ENCODE measurements around the gene ZNF578. TPM values are rescaled to one million over a fixed set of nuclear protein-coding genes. Genes with fewer than 3 reads are reported as not detected.
"Not testable (repeated sequence)": the region's sequence is repeated elsewhere in the genome, so short reads cannot be mapped to it uniquely, and the experiment has no call there.

ZNF578 gene
- total RNA-seq, 1 experiment from 2014 or later = not detected

GRCh38 chr19:52542984-52543664 lies 89.8 kb downstream of the ZNF578 start:
- TF ChIP-seq CTCF (IDR thresholded peaks at IDR 0.05; ENCODE audit: unreplicated experiment) = no peak
- DNase-seq (ENCODE audit: unreplicated experiment) = no peak
- H3K9me3 Mint-ChIP-seq (ENCODE audit: unreplicated experiment) = peaks cover 6% of the 10 kb centered on the region
- intact Hi-C loops (cut with micrococcal nuclease) = no loop called here
- H3K4me3 Mint-ChIP-seq (ENCODE audit: unreplicated experiment) = no peak overlapping the region
- no peaks in the 10 kb centered on the region for H3K4me1 Mint-ChIP-seq (ENCODE audit: insufficient read depth, unreplicated experiment)
- BruUV-seq (replicated peaks) = no TSS peak
- H3K36me3 Mint-ChIP-seq (ENCODE audit: insufficient read depth, unreplicated experiment) = peaks cover 69% of the 10 kb centered on the region
- no peaks in the 10 kb centered on the region for H3K27me3 Mint-ChIP-seq (ENCODE audit: insufficient read depth, unreplicated experiment)
- ChIA-PET POLR2A (interaction anchor here (0.6 kb wide), 2 partner anchors 17 to 47 kb away, joined by 3 to 6 read pairs; no protein-coding TSS in a partner anchor), CTCF (interaction anchor here (0.6 kb wide), 1 partner anchor 886 kb away, joined by 3 read pairs; no protein-coding TSS in a partner anchor)
- H3K27ac Mint-ChIP-seq (ENCODE audit: low read depth, unreplicated experiment) = no peak overlapping the region

- ChIA-PET POLR2A (no interaction called here), CTCF (no interaction called here)
- H3K9me3 Mint-ChIP-seq (ENCODE audit: unreplicated experiment) = peaks cover 27% of the 10 kb centered on the region
Observed at GRCh38 chr19:52554216-52554971, 101.0 kb downstream of the ZNF578 start.

GRCh38 chr19:52557231-52557995 lies 104.1 kb downstream of the ZNF578 start:
- Mint-ChIP-seq H3K4me3 (ENCODE audit: unreplicated experiment) (no peak overlapping the region), H3K9me3 (ENCODE audit: unreplicated experiment) (peaks cover 19% of the 10 kb centered on the region), H3K4me1 (ENCODE audit: insufficient read depth, unreplicated experiment) (no peaks in the 10 kb centered on the region), H3K36me3 (ENCODE audit: insufficient read depth, unreplicated experiment) (peaks cover 67% of the 10 kb centered on the region), H3K27me3 (ENCODE audit: insufficient read depth, unreplicated experiment) (no peaks in the 10 kb centered on the region), H3K27ac (ENCODE audit: low read depth, unreplicated experiment) (no peak overlapping the region)
- intact Hi-C loops (cut with micrococcal nuclease) = no loop called here
- CTCF ChIA-PET = no interaction called here
- BruUV-seq (replicated peaks) = no TSS peak
- no peak for DNase-seq (ENCODE audit: unreplicated experiment)
- TF ChIP-seq CTCF (IDR thresholded peaks at IDR 0.05; ENCODE audit: unreplicated experiment) = no peak
- POLR2A ChIA-PET = no interaction called here

More at GRCh38 chr19:52554216-52554971, 101.0 kb downstream of the ZNF578 start:
- Mint-ChIP-seq H3K27me3 (ENCODE audit: insufficient read depth, unreplicated experiment) (no peaks in the 10 kb centered on the region), H3K27ac (ENCODE audit: low read depth, unreplicated experiment) (no peak overlapping the region), H3K4me3 (ENCODE audit: unreplicated experiment) (no peak overlapping the region), H3K4me1 (ENCODE audit: insufficient read depth, unreplicated experiment) (no peaks in the 10 kb centered on the region), H3K36me3 (ENCODE audit: insufficient read depth, unreplicated experiment) (peaks cover 77% of the 10 kb centered on the region)
- DNase-seq (ENCODE audit: unreplicated experiment) = no peak
- no peak for TF ChIP-seq CTCF (IDR thresholded peaks at IDR 0.05; ENCODE audit: unreplicated experiment)
- BruUV-seq (replicated peaks) = TSS peak; percentile 18
- intact Hi-C loops (cut with micrococcal nuclease) = no loop called here

- peaks cover 15% of the 10 kb centered on the region for H3K9me3 Mint-ChIP-seq (ENCODE audit: unreplicated experiment)
- BruUV-seq (replicated peaks); H3K4me1 Mint-ChIP-seq (ENCODE audit: insufficient read depth, unreplicated experiment); POLR2A ChIA-PET; DNase-seq (ENCODE audit: unreplicated experiment); H3K27me3 Mint-ChIP-seq (ENCODE audit: insufficient read depth, unreplicated experiment); H3K27ac Mint-ChIP-seq (ENCODE audit: low read depth, unreplicated experiment); CTCF ChIA-PET; intact Hi-C loops (cut with micrococcal nuclease); H3K4me3 Mint-ChIP-seq (ENCODE audit: unreplicated experiment): not testable (repeated sequence)
- peaks cover 54% of the 10 kb centered on the region for H3K36me3 Mint-ChIP-seq (ENCODE audit: insufficient read depth, unreplicated experiment)
Observed at GRCh38 chr19:52558732-52559445, 105.5 kb downstream of the ZNF578 start.

GRCh38 chr19:52561611-52562010 lies 108.3 kb downstream of the ZNF578 start:
- BruUV-seq (replicated peaks); H3K4me3 Mint-ChIP-seq (ENCODE audit: unreplicated experiment); intact Hi-C loops (cut with micrococcal nuclease); H3K27me3 Mint-ChIP-seq (ENCODE audit: insufficient read depth, unreplicated experiment); H3K27ac Mint-ChIP-seq (ENCODE audit: low read depth, unreplicated experiment); H3K4me1 Mint-ChIP-seq (ENCODE audit: insufficient read depth, unreplicated experiment); POLR2A ChIA-PET; DNase-seq (ENCODE audit: unreplicated experiment); H3K9me3 Mint-ChIP-seq (ENCODE audit: unreplicated experiment): not testable (repeated sequence)
- peaks cover 47% of the 10 kb centered on the region for H3K36me3 Mint-ChIP-seq (ENCODE audit: insufficient read depth, unreplicated experiment)
- CTCF ChIA-PET = interaction anchor here (0.6 to 1.5 kb wide), 2 partner anchors 14 to 139 kb away, joined by 3 read pairs; no protein-coding TSS in a partner anchor

Data from MCF 10A (cell line).